H54 (cell line): Measurements from ENCODE around the gene PLCB1.

ENCODE experiments used
- DNase-seq: peaks from one replicate; pipeline ENCODE4 v3.0.0; 2011; ENCODE audit warnings: low spot score, mixed read lengths; ENCODE audit not compliant: insufficient read length
- FAIRE-seq: peaks from 3 replicates; lab custom pipeline; 2011; peaks lifted over from hg19 to GRCh38; lab: Jason Lieb, UNC
- POLR2A ChIP-seq: IDR thresholded peaks from 2 replicates; pipeline ENCODE4 v1.6.1; 2011; ENCODE audit warnings: low read depth, mild to moderate bottlenecking, low read length

The PLCB1 gene

DNA sequence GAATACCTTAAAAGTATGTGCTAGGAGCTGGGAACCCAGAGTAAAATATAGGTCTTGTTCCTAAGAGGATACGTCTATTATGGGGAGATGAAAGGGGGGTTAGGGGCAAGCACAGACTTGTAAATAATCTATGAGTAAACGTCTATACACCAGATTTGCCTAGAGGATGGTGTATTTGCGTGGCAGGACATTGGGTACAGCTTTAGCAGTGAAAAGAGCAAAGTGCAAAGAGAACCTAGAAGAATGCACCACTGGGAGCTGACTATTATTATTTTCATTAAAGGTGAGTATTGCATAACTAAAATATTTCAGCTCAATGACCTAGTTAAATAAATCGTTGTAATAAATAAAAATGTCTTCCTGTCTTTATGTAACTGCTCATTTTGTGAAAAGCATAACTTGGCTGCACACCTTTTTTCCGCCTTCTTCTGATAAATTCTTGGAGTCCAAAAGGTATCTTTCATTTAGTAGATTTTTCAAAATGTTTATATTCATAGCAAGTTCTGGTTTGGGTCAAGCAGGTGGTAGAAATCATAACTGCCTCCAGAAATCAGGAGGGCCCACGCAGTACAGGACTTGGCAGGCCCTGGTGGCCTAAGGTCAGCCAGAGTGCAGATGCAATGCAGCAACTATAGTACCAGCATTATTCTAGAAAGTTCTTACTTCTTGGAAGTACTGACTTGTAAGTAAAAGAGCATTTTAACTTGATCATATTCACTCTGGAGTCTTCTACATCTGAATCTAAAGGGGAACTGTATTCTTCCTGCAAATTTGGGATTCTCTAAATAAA is 357.2 kb downstream of the PLCB1 start:
- FAIRE-seq (no peak), DNase-seq (no peak)
- no peak for TF ChIP-seq POLR2A

DNA sequence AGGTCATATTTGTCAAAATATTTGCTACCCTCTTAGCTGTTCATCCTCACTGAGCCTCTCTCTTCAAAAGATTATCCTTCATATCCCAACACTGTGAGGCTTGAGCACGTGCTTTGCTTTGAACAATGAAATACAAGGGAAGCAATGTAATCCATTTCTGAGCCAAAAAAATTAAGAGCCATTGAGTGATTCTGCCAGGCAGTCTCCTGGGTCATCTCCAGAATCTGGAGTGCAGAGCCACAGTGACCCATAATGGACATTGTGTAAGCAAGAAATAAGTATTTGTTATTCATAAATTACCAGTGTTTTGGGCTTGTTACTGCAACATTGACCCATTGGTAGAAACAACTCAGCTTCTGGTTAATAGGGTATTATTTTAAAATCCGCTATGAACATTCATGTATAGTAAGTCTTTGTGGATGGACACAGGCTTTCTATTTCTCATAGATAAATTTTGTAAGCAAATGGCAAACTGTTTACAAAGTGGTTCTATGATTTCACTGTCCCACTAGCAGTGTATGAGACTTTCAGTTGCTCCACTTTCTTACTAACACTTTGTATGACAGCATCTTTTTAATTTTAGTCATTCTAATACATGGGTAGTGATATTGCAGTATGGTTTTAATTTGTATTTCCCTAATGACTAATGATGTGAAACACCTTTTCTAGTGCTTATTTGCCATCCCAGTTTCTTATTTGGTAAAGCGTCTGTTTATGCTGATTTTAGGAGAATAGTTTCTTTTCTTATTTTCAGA is 358.2 kb downstream of the PLCB1 start:
- TF ChIP-seq POLR2A: no peak
- FAIRE-seq: no peak
- no peak for DNase-seq

DNA sequence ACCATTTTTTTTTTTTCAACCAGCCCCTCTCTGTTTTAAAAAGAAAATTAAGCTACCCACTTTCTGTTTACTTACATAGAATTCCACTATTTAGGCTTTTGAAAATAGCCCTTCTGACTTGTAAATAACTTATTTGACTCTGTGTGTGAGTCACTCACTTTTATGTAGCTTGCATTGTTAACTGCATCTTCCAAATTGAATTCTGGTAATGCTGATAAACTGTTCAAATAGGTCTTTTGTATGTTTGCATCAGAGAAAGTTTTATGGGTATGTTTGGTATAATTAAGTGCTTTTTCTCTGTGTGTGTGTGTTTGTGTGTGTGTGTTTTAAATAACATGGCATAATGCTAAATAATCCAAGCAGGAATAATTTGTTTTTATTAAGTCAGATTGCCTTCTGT is 360.1 kb downstream of the PLCB1 start:
- FAIRE-seq (no peak), DNase-seq (no peak)
- TF ChIP-seq POLR2A: no peak

DNA sequence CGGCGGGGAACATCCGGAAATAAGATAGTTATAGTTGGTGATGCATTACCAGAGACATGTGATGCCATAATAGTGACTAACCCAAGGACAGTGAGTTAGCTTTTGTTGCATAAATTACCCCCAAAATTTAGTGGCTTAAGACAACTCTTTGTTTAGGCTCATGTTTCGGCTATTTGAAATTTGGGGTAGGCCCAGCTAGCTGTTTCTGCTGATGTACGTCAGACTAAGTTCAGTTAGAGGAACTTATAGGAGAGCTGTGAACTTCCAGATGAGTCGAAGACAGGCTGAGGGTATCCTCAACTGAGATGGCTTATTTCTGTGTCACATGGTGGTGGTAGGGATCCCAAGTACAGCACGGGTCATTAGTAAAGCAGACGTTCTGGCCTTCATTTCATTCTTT is 366.5 kb downstream of the PLCB1 start:
- TF ChIP-seq POLR2A: no peak
- DNase-seq (no peak), FAIRE-seq (no peak)

DNA sequence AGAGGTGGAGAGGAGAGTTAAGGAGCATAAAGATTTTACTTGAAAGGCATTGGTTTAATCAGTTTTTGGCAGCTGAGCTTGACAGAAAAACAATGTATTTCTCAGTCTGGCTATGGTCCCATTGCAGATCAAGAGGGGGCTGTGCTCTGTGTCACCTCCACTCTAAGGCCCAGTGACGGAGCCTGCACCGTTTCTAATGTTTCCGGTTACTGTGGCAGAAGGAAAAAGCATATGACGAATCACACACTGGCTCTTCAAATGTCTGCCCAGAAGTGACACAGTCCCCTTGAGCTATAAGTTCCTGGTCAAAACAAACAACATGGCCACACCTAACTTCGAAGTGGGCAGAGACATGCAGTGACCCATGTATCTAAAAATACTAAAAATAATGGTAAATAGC is 372.0 kb downstream of the PLCB1 start:
- DNase-seq: no peak
- no peak for TF ChIP-seq POLR2A
- FAIRE-seq: no peak

DNA sequence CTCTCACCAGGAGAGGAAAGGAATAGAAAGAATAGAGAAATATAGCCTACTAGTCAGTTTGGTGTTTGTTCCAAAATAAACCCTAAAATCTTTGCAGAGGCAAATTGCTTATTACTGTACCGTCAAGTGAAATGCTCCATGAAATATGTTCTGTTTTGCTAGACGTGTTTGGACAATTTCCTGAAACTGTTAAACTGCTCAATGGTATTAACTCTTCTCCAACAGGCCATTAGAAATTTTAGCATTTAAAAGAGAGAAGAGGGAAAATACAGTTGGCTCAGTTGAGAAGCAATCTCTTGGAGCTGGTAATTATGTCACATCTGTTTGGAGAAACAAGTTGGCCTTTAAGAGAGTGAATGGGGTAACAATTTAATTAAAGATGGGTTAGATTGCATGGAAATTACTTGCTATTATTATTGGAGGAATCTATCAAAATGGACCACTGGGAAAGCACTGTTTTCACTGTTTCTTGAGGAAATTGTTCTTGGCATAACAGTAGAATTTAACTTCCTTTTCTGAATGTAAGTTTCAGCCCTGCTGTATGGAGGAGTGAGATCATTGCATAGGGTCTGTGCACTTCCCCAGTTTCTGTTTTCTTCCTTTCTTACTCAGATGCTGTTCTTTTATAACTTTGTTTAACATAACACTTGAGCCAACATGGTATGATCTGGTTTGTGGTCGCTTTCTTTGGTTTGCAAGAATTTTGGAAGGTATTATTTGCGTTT is 373.6 kb downstream of the PLCB1 start:
- no peak for TF ChIP-seq POLR2A
- no peak for DNase-seq
- no peak for FAIRE-seq

DNA sequence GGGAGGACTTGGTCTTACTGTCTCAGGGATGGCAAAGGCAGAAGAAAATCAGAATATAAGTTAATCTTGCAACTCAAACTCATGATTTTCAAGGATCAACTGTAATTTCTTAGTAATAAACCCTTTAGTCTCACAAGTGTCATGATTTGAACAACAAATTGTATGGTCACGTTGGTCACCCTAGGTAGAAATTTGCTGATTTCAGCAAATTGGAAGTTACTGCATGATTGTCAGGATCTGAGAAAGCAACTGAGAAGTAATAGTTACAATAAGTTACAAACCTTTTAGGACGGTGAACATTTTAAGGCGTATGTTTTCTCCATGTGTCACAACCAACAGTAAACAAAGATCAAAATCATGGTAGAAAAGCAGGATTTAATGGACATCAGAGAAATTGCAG is 375.2 kb downstream of the PLCB1 start:
- TF ChIP-seq POLR2A: no peak
- DNase-seq (no peak), FAIRE-seq (no peak)

DNA sequence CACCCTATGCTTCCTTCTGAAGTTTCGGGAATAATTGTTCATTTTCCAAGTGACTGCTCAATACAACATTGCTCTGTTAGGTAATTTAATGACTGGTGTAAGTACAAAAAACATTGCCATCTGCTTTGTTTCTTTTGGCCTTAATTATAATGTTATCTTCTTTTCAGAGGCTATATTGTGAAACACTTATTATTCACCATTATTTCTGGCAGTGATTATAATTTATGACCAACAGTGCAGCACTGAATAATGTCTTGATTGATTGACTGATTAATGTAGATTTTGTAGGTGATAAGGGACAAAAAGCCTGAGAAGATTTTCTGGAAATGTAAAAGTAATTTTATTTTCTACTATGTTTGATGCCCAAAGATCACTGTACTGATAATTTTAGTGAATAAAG is 377.7 kb downstream of the PLCB1 start:
- TF ChIP-seq POLR2A: no peak
- no peak for DNase-seq
- no peak for FAIRE-seq

DNA sequence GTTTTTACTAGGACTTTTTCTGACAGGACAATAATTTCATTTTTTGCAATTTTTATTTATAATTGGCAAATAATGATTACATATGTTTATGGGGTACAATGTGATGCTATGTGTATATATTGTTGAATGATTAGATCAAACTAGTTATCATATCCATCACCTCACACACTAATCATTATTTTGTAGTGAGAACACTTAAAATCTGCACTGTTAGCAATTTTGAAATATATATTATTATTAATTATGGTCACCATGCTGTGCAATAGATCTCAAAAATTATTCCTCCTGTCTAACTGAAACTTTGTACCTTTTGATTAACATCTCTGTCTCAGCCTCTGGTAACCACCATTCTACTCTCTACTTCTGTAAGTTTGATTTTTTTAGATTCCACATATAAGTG is 378.7 kb downstream of the PLCB1 start:
- FAIRE-seq (no peak), DNase-seq (no peak)
- TF ChIP-seq POLR2A: no peak

DNA sequence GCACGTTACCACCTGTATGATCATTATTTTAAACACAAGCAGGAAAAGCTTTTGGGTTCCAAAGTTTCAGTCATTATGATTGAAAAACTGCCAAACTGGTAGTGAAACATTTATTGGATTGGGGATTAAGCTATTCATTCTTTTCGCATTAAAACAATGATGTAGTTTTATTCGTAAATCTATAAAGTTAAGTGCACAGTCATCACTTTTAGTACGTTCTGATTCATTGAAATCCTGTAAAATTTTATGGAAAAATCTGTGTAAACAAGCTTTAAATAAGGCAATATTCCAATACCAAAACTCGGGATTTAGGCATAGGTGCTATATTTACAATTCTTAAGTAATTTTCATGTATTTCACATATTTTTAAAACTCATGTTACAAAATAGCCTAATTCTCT is 379.9 kb downstream of the PLCB1 start:
- FAIRE-seq (no peak), DNase-seq (no peak)
- TF ChIP-seq POLR2A: no peak

DNA sequence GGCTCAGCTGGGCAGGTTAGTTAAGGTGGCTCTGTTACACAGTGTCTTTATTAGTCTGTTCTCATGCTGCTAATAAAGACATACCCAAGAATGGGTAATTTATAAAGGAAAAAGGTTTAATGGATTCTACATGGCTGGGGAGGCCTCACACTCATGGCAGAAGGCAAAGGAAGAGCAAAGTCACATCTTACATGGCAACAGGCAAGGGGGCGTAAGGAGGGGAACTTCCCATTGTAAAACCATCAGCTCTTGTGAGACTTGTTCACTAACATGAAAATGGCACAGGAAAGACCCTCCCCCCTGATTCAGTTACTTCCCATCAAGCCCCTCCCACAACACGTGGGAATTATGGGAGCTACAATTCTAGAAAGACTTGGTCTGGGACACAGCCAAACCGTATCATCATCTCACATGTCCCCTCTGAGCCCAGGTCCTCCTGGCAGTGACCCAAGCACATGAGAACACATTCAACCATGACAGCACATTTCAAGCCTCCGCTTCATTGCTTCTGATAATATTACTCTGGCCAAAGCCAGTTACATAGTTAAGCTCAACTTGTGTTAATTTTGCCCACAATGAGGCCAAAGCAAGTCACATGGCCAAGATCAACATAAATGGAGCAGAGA is 383.9 kb downstream of the PLCB1 start:
- no peak for TF ChIP-seq POLR2A
- DNase-seq: no peak
- FAIRE-seq: no peak

DNA sequence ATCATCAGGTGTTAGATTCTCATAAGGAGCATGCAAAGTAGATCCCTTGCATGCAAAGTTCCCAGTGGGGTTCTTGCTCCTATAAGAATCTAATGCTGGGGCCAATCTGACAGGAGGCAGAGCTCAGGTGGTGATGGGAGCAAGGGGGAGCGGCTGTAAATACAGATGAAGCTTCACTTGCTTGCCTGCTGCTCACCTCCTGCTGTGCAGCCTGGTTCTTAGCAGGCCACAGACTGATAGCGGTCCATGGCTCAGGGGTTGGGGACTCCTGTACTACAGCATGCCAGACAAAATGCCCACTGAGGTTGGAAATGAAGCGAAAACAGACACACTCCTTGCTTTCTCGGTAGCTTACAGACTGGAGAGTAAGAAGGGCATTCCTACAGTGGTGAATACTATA is 386.8 kb downstream of the PLCB1 start:
- DNase-seq (no peak), FAIRE-seq (no peak)
- no peak for TF ChIP-seq POLR2A

DNA sequence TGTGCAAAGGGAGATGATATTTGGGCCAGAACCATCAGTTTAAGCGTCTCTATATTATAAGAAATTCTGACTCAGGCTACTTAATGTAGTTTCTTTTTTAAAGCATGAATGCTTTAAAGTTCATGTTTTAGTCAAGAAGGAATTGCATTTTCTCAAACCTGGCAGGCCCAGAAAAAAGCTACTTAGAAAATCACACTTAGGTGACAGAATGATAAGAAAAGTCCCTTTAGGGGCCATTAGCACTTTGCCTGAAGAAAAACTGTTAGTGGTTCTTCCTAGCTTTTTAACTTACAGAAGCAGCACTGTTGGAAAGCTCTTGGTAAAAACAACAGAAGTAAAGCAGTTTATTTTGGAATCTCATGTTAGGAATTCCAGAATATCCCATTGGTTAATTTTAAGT is 387.8 kb downstream of the PLCB1 start:
- DNase-seq (no peak), FAIRE-seq (no peak)
- TF ChIP-seq POLR2A: no peak

DNA sequence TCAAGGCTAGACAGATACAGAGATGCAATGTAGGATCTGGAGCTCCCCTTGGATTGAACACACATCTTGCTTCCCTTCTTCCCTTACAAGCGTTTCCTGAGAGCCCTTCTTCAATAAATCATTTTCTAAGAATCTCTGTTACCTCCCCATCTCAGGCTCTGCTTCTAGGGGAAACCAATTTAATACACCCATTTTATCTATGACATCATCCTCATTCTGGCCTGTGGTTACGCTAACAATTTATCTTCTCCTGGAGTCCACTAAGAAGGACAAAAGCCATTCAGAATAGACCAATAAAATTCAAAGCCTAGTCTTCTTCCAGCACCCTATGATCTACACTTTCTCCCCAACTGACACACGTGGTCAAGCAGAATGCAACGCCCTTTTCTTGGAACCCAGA is 390.1 kb downstream of the PLCB1 start:
- FAIRE-seq (no peak), DNase-seq (no peak)
- TF ChIP-seq POLR2A: no peak
